Endothelial cell of umbilical vein (primary cell): ENCODE data around the gene MB. TPM values are rescaled to one million over a fixed set of nuclear protein-coding genes. Genes with fewer than 3 reads are reported as not detected.

Experiments
- BruUV-seq: library from RNA; stranded (reverse); fragments of 400-500 nt; replicated peaks from 2 replicates; lab custom pipeline; 2021; lab: Mats Ljungman, UMichigan
- CTCF ChIA-PET: fragments of 300-600, 350-600 bp; sonication (Branson Sonifier 250); formaldehyde crosslinking; loops from one replicate; lab custom pipeline; 2021; ENCODE audit warnings: antibody characterized with exemption, inconsistent platforms; lab: Charles Lee
- POLR2A ChIA-PET: fragments of 300-600, 350-600 bp; sonication (Branson Sonifier 250); formaldehyde crosslinking; loops from one replicate; lab custom pipeline; 2021; ENCODE audit warnings: antibody characterized with exemption, inconsistent platforms; lab: Charles Lee
- DNase-seq: peaks from one replicate; pipeline ENCODE4 v3.0.0-alpha.2; 2011; ENCODE audit warnings: low read depth, low spot score
- FAIRE-seq: peaks from 2 replicates; lab custom pipeline; 2011; peaks lifted over from hg19 to GRCh38; lab: Jason Lieb, UNC
- H2AFZ ChIP-seq: 2 replicates; pipeline ENCODE4 v1.6.0; 2012; ENCODE audit warnings: low read depth, low read length, control low read depth, inconsistent platforms
- H3K27ac ChIP-seq: 2 replicates; pipeline ENCODE4 v1.5.1; 2011; ENCODE audit warnings: low read depth, mild to moderate bottlenecking, control low read depth, low read length, moderate library complexity; ENCODE audit not compliant: insufficient read depth
- H3K27me3 ChIP-seq, 2 experiments: 2 replicates each; pipeline versions ENCODE4 v1.6.0 to v1.6.1; 2011; ENCODE audit warnings: low read length in 2 of 2, mixed read lengths in 1 of 2; ENCODE audit not compliant: control insufficient read depth in 2 of 2, insufficient read depth in 2 of 2
- H3K36me3 ChIP-seq, 2 experiments: 2 replicates in 1 of 2; 3 replicates in 1 of 2; pipeline ENCODE4 v1.5.1; 2011; ENCODE audit warnings: low read length in 2 of 2, mild to moderate bottlenecking in 1 of 2, moderate library complexity in 1 of 2; ENCODE audit not compliant: control insufficient read depth in 2 of 2, insufficient read depth in 2 of 2; ENCODE audit errors: extremely low read depth in 1 of 2
- H3K4me1 ChIP-seq: 3 replicates; pipeline ENCODE4 v1.5.1; 2011; ENCODE audit warnings: mild to moderate bottlenecking, low read length; ENCODE audit not compliant: control insufficient read depth, insufficient read depth; ENCODE audit errors: extremely low read depth
- H3K4me2 ChIP-seq: 2 replicates; pipeline ENCODE4 v1.6.1; 2011; ENCODE audit warnings: low read length, control low read depth, mixed read lengths; ENCODE audit not compliant: insufficient read depth
- H3K4me3 ChIP-seq, 3 experiments: fragments of 200-600 bp in 1 of 3; sonication (generic), shearing (Covaris generic) in 1 of 3; replicated peaks in 1 of 3; 2 replicates each; pipeline ENCODE4 v1.5.1; 2011 to 2016; ENCODE audit warnings: control low read depth in 3 of 3, low read length in 3 of 3, mild to moderate bottlenecking in 2 of 3, inconsistent platforms in 1 of 3, low read depth in 1 of 3, moderate library complexity in 1 of 3; ENCODE audit not compliant: insufficient read depth in 1 of 3
- H3K79me2 ChIP-seq: 2 replicates; pipeline ENCODE4 v1.6.0; 2012; ENCODE audit warnings: low read length, inconsistent platforms; ENCODE audit not compliant: control insufficient read depth, insufficient read depth
- H3K9ac ChIP-seq: replicated peaks from 2 replicates; pipeline ENCODE3; 2011; ENCODE audit warnings: low read length, control low read depth; ENCODE audit not compliant: insufficient read depth; ENCODE audit errors: extremely low read depth
- H3K9me1 ChIP-seq: replicated peaks from 3 replicates; pipeline ENCODE4 v1.6.0; 2011; ENCODE audit warnings: mild to moderate bottlenecking, low read length; ENCODE audit not compliant: control insufficient read depth, insufficient read depth; ENCODE audit errors: extremely low read depth
- H3K9me3 ChIP-seq: replicated peaks from 2 replicates; pipeline ENCODE4 v1.5.1; 2012; ENCODE audit warnings: low read length, inconsistent platforms; ENCODE audit not compliant: control insufficient read depth, insufficient read depth
- H4K20me1 ChIP-seq: replicated peaks from 2 replicates; pipeline ENCODE3; 2011; ENCODE audit warnings: mild to moderate bottlenecking, low read length; ENCODE audit not compliant: control insufficient read depth, insufficient read depth; ENCODE audit errors: extremely low read depth
- CTCF ChIP-seq, 2 donors: IDR thresholded peaks; 1 replicate in 1 of 2; 2 replicates in 1 of 2; pipeline ENCODE4 v1.5.1; 2011; ENCODE audit warnings: low read length in 2 of 2, mild to moderate bottlenecking in 2 of 2, moderate library complexity in 2 of 2, control low read depth in 1 of 2, inconsistent platforms in 1 of 2, low read depth in 1 of 2; ENCODE audit not compliant: insufficient read depth in 1 of 2; ENCODE audit errors: extremely low read depth in 1 of 2
- EZH2 ChIP-seq: IDR thresholded peaks from 2 replicates; pipeline ENCODE4 v1.6.1; 2012; ENCODE audit warnings: borderline replicate concordance, low read depth, mild to moderate bottlenecking, moderate library complexity, low read length, inconsistent platforms; ENCODE audit not compliant: severe bottlenecking
- FOS ChIP-seq: IDR thresholded peaks from 2 replicates; pipeline ENCODE4 v1.6.1; 2011; ENCODE audit warnings: mild to moderate bottlenecking, low read length, moderate library complexity, borderline replicate concordance; ENCODE audit not compliant: insufficient read depth
- GATA2 ChIP-seq: IDR thresholded peaks from 2 replicates; pipeline ENCODE4 v1.7.0; 2011; ENCODE audit warnings: low read depth, mild to moderate bottlenecking, moderate library complexity, mixed read lengths, low read length; ENCODE audit not compliant: insufficient read length, insufficient read depth
- JUN ChIP-seq: IDR thresholded peaks from 2 replicates; pipeline ENCODE4 v1.6.1; 2011; ENCODE audit warnings: borderline replicate concordance, low read depth; ENCODE audit not compliant: insufficient read length, insufficient read depth
- MYC ChIP-seq: IDR thresholded peaks from one replicate; pipeline ENCODE4 v1.6.1; 2011; ENCODE audit warnings: mild to moderate bottlenecking, low read depth, low read length
- POLR2A ChIP-seq: IDR thresholded peaks from 2 replicates; pipeline ENCODE4 v1.6.1; 2012; ENCODE audit warnings: low read depth, mild to moderate bottlenecking, control low read depth, low read length
- POLR2AphosphoS5 ChIP-seq: IDR thresholded peaks from 2 replicates; pipeline ENCODE4 v1.6.1; 2012; ENCODE audit warnings: low read depth, mild to moderate bottlenecking, control low read depth, low read length, moderate library complexity; ENCODE audit not compliant: insufficient read depth
- dilution Hi-C: fragments of 300-500 bp; cut with MboI; formaldehyde crosslinking; loops from one replicate; pipeline ENCODE4 v1.15.0; 2019; ENCODE audit warnings: low sequenced_read_pairs; ENCODE audit not compliant: extremely low pct_ligation_motif_present
- intact Hi-C: fragments of 100-400 bp; cut with micrococcal nuclease; formaldehyde crosslinking; loops from one replicate; pipeline ENCODE4 v1.10.0; 2022
- polyA plus RNA-seq, 4 experiments: library from polyadenylated mRNA; depleted of rRNA in 3 of 4; stranded (reverse) in 3 of 4; unstranded in 1 of 4; fragments of >200 nt; gene quantifications; 2 replicates each; pipeline versions ENCODE4 v1.2.1 to v1.2.3, GENCODE V29; 2011 to 2012; ENCODE audit warnings: missing spikeins in 1 of 4
- total RNA-seq: library from RNA; stranded (reverse); gene quantifications from 2 replicates; pipeline ENCODE4 v1.2.3, GENCODE V29; 2021
- TF ChIP-seq, protein P1 (sequence below): IDR thresholded peaks from 2 replicates; pipeline ENCODE4 v1.6.1; 2011; ENCODE audit not compliant: insufficient read depth, insufficient read length

MB gene
- total and polyA plus RNA-seq, 2 donors (not counting 3 experiments of a cell fraction or from before 2014, with no cell fraction given): not detected

- H3K9me1 ChIP-seq: no peaks in the 10 kb centered on the region
- H3K9me3 ChIP-seq: no peaks in the 10 kb centered on the region
- ChIA-PET CTCF (interaction anchor here (0.5 to 1.1 kb wide), 2 partner anchors 100 to 137 kb away, joined by 3 to 4 read pairs; no protein-coding TSS in a partner anchor), POLR2A (no interaction called here)
- H3K9ac ChIP-seq: no peak overlapping the region
- no peaks in the 10 kb centered on the region for H3K79me2 ChIP-seq
- no peak for FAIRE-seq
- no peak overlapping the region for H2AFZ ChIP-seq
- dilution Hi-C loops (no loop called here), intact Hi-C loops (no loop called here)
- no peak for DNase-seq
- BruUV-seq: no TSS peak
- H3K36me3 ChIP-seq: no peaks in the 10 kb centered on the region
- H3K4me1 ChIP-seq: no peaks in the 10 kb centered on the region
- no peak for TF ChIP-seq MYC
- no peak for TF ChIP-seq CTCF (IDR thresholded peaks at IDR 0.05; ENCODE audit: extremely low read depth in 1 of 2, insufficient read depth in 1 of 2, low read depth in 1 of 2, low read length in 2 of 2)
- TF ChIP-seq, protein P1, sequence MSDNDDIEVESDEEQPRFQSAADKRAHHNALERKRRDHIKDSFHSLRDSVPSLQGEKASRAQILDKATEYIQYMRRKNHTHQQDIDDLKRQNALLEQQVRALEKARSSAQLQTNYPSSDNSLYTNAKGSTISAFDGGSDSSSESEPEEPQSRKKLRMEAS: no peak
- TF ChIP-seq POLR2AphosphoS5: no peak
- TF ChIP-seq POLR2A: no peak
- TF ChIP-seq GATA2: no peak
- no peak for TF ChIP-seq FOS
- TF ChIP-seq JUN: no peak
- TF ChIP-seq EZH2: no peak
- H3K4me2 ChIP-seq: no peak overlapping the region
- H3K27me3 ChIP-seq: peaks cover 0 to 8% of the 10 kb centered on the region in 2 experiments
- H3K4me3 ChIP-seq: no peak overlapping the region
- no peaks in the 10 kb centered on the region for H4K20me1 ChIP-seq
- no peak overlapping the region for H3K27ac ChIP-seq
These were observed 49.6 kb downstream of the MB start for GRCh38 chr22:35567351-35568141.
